Stimulated activated CD4-positive, alpha-beta T cell treated with anti-CD3 and anti-CD28 coated beads, TNF-alpha, amount 100 ng/mL, for 24 hours (primary cell): ENCODE data around the gene FRMD4B.

Experiments used
- DNase-seq, 3 experiments: peaks; one replicate each; pipeline ENCODE4 v3.0.0-alpha.2; 2020; ENCODE audit warnings: low read depth in 3 of 3

FRMD4B gene

GRCh38 chr3:69174871-69175737 is 210.8 kb downstream of the FRMD4B start:
- DNase-seq, result no peak

DNA sequence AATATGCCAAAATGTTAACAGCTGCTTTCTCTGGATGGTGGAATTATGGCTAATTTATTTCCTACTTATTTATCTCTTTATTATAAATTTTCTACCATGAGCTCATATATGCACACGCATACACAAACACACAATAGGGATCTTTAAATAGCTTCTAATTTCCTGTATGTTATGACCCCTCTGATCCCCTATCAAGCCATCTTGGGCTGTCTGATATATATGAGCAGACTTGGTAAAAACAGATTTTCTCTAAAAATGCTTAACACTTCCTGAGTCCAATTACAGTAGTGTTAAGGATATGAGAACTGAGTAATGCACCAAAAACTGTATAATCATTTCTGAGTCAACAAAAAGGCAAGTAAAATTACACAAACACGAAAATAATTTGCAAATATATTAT is 211.4 kb downstream of the FRMD4B start:
- no peak for DNase-seq

- DNase-seq, result no peak
Observed at GRCh38 chr3:69172058-69172457, 213.8 kb downstream of the FRMD4B start.

DNA sequence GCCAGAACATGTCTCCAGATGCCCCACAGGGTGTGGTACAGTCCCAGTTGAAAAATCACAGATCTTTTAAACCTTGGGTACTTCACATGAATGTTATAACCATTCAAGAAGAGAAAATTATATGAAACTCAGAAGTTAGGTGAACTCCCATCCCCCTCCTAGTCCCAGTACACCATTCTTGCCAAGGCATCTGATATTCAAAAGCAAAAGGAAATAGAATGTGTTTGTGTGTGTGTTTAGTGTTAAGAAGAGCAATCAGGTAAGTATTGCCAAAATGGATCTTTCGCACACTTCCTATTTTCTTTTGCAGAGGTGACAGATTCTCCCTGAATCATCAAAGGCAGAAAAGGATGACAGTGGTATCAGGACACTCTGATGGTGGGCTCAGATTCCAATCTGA is 219.4 kb downstream of the FRMD4B start:
- DNase-seq, result no peak

DNA sequence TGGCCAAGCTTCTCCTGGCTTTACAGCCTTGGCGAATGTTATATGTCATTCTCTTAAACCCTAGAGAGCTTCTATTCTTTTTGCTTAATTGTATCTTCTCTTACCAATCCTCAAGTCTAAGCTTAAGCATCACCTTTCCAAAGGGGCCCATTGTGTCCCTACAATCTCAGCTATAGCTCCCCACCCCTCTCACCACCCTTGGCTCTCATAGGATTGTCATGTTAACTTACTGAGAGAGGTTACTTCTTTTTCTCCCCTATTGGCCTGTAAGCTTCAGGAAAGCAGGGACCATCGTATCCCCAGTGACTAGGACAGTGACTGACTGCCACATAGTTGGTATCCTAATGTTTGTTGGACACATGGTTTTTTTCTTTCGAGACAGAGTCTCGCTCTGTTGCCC is 220.1 kb downstream of the FRMD4B start:
- DNase-seq, result no peak

- DNase-seq, result no peak
Observed at GRCh38 chr3:69164296-69164695, 221.6 kb downstream of the FRMD4B start.

DNA sequence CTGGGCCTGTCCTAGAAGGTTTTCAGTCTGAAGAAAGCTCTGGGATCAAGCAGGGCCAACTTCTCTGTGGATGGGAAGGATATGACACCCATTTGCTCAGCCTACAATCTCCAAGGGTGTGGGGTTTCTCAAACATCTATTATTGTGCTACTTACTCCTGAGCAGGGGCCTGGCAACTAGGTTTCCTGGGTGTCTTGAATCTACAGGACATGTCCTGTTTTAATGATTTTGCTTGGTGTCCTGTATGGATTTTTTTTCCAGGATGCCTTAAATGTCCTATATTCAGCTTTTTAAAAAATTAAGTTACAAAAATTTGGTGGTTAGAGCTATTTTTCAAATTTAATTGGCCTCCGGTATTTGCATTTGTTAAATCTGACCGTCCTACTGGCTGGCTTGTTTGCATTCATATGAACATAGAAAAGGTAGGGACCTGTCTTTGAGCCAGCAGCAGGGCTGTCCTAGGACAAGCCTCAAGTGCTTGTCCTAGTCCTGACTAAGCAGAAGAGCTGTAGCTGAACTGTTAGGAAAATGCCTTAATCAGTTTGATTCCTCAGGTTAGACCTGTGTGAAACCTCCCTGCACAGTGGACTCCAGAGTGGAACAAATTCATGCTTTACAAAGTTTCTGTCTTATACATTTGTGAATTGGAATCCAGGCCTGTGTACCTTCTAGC is 223.4 kb downstream of the FRMD4B start:
- no peak for DNase-seq

GRCh38 chr3:69161587-69162307 is 224.1 kb downstream of the FRMD4B start:
- DNase-seq, result peak; percentile 4 to 28 (median 7)

DNA sequence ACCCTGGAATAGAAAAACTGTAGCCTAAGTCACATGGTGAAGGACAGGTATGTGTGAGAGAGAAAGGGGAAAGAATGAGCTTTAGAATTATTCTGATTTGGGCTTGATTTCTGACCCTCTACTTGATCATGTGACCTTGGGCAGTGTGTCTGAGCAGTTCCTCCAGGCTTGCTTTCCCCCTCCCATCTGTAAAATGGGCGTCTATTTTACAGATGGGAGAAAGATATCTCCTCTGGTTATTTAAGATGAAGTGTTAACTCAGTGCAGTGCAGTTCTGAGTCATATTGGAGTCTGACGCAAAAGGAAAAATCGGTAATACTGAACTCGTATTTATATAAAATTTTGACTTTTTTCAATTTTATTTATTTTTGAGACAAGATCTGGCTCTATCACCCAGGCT is 225.4 kb downstream of the FRMD4B start:
- DNase-seq, result no peak

- DNase-seq, result no peak
Observed at GRCh38 chr3:69160107-69160506, 225.8 kb downstream of the FRMD4B start.

- DNase-seq, result no peak
Observed at GRCh38 chr3:69149586-69149985, 236.3 kb downstream of the FRMD4B start.

DNA sequence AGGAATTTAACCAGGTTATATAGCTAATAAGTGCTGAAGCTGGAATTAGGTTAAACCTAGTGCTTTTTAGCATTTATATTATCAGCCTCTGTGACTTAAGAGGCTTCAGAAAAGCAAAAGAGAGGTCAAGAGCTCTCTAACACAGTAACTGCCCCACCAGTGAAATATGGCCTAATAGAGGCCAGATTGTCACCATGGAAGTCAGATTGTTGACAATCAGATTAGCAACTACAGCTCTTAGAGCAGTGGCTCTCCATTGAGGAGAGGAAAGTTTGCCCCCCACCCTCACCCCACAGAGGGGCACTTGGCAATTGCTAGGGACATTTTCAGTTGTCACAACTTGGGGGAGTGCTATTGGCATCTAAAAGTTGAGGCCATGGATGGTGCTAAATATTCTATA is 240.2 kb downstream of the FRMD4B start:
- no peak for DNase-seq

DNA sequence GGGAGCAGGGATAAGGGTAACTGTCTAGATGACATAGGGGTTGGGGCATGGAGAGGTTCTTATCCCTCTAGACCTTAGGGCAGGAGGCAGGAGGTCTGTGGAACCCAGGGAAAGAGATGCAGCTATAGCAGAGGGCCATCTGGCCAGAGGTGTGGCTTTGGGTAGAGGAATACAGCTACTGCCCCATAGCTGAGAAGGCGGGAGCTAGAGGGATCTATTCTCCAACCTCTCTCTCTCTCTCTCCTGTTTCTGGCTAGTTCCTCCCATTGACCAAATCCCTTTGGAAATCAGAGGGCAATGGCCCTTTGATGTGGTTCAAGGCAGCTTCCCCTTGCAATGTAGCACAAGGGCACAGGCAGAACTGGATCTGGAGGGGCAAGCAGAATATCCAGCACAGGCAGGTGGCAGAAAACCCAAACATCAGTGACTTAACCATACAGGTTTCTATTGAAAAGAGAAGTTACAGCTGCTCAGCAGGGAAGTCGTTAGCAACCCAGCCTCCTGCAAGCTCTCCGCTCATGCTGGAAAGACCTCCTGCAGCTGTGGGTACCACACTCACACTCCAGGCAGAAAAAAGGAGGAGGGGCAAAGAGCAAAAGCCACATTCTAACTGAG is 241.2 kb downstream of the FRMD4B start:
- DNase-seq, result no peak

DNA sequence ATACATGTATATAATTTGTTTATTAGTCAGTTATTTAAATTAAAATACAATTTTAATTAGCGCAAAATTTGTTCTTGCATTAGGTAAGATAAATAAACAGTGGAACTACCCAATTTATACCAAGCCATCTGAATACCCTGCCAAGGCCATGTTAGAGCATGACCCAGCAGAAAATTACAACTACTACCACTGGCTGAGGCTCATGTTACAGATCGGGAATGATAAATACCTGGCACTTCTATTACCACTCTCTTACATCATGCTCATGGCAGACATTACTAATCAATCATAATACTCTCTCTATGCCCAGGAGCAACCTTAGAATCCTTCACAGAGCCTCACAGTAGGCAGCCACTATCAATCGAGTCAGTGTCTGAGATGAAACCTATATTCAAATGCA is 242.3 kb downstream of the FRMD4B start:
- no peak for DNase-seq

DNA sequence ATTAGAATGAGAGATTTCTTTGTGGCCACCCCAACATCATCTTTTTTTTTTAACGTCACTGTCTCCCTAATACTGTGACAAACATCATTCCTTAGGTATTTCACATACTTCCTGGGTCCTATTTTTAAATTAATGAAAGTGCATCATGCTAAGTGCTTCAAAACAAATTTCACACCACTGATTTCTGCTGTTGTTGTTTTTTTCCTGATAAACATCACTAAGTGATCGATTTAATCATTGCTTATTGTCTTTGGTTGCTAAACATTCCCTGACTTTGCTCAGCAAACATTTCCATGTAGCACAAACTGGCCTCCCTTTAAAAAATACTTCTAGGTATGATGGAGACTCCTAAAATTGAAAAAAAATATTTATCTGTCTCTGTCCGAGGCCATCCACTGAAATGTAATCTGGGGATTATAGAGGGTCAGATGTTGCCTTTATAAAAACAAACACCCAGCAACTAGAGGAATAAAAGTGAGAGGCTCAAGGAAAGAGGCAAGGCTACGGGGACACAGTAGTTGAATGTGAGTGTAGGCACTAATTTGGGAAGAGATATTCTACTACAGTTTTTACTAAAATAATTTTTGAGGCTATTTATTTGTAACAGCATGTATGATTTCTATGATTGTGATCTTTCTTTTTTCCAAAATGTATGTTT is 243.0 kb downstream of the FRMD4B start:
- DNase-seq, result no peak

- DNase-seq, result no peak
Observed at GRCh38 chr3:69142090-69142489, 243.8 kb downstream of the FRMD4B start.

- no peak for DNase-seq
Observed at GRCh38 chr3:69141313-69141712, 244.6 kb downstream of the FRMD4B start.

GRCh38 chr3:69137412-69137811 is 248.5 kb downstream of the FRMD4B start:
- DNase-seq, result no peak

- no peak for DNase-seq
Observed at GRCh38 chr3:69137005-69137404, 248.9 kb downstream of the FRMD4B start.

- no peak for DNase-seq
Observed at GRCh38 chr3:69130689-69131088, 255.2 kb downstream of the FRMD4B start.

DNA sequence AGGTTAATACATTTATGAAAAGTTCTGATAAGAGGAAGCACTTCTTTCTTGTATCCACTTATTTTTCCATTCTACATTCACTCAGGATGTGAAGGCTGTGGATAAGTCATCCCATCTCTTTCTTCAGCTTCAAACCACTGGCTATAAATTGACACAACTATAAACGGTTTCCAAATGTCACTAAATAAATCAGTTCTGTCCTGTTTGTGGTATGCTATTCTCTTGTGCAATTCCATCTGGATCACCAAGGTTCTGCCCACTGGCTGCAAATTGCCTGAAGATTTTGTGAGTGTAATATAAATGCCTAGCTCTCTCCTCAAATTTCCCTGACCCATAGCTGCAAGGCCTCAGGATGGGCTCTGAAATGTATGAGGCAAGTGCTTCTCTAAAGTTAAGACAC is 256.4 kb downstream of the FRMD4B start:
- DNase-seq, result no peak

- no peak for DNase-seq
Observed at GRCh38 chr3:69128509-69128908, 257.4 kb downstream of the FRMD4B start.
